WTC11 (cell line): ENCODE data around the gene P2RX1. TPM values are rescaled to one million over a fixed set of nuclear protein-coding genes. Genes with fewer than 3 reads are reported as not detected.

Experiments used
- ATAC-seq: fragments of 200-7000 bp; cut with Tn5 transposase; 2 replicates; pipeline ENCODE4 v1.10.0; 2021; ENCODE audit warnings: mild to moderate bottlenecking, moderate library complexity
- CTCF ChIA-PET: fragments of 300-600 bp; sonication (Branson Sonifier 250); formaldehyde crosslinking; loops from one replicate; lab custom pipeline; 2021; ENCODE audit warnings: antibody characterized with exemption; lab: Charles Lee
- POLR2A ChIA-PET: fragments of 350-600 bp; sonication (Branson Sonifier 250); formaldehyde crosslinking; loops from one replicate; lab custom pipeline; 2021; ENCODE audit warnings: antibody characterized with exemption; lab: Charles Lee
- DNase-seq: peaks from one replicate; pipeline ENCODE4 v3.0.0; 2021; ENCODE audit warnings: low spot score
- H3K27ac Mint-ChIP-seq: 2 replicates; pipeline ENCODE4 v1.8.0; 2021; ENCODE audit warnings: mixed read lengths
- H3K27me3 Mint-ChIP-seq: 2 replicates; pipeline ENCODE4 v1.8.0; 2021; ENCODE audit warnings: low read depth, mild to moderate bottlenecking, moderate library complexity, mixed read lengths
- H3K36me3 Mint-ChIP-seq: 2 replicates; pipeline ENCODE4 v1.8.0; 2021; ENCODE audit warnings: mixed read lengths
- H3K4me1 Mint-ChIP-seq: 2 replicates; pipeline ENCODE4 v1.8.0; 2022; ENCODE audit warnings: mixed read lengths
- H3K4me3 Mint-ChIP-seq: 2 replicates; pipeline ENCODE4 v1.8.0; 2021; ENCODE audit warnings: mild to moderate bottlenecking, moderate library complexity, mixed read lengths
- H3K9me3 Mint-ChIP-seq: 2 replicates; pipeline ENCODE4 v1.8.0; 2021; ENCODE audit warnings: mixed read lengths
- ATF1 ChIP-seq: sonication (generic); formaldehyde crosslinking; IDR thresholded peaks from 2 replicates; pipeline ENCODE4 v1.8.1; 2023; ENCODE audit warnings: mild to moderate bottlenecking, moderate library complexity, missing genetic modification reagents
- CREB1 ChIP-seq: sonication (generic); formaldehyde crosslinking; IDR thresholded peaks from 2 replicates; pipeline ENCODE4 v1.8.0; 2023; ENCODE audit warnings: mild to moderate bottlenecking, missing genetic modification reagents
- CREM ChIP-seq: sonication (generic); formaldehyde crosslinking; IDR thresholded peaks from 2 replicates; pipeline ENCODE4 v1.8.1; 2022; ENCODE audit warnings: mild to moderate bottlenecking, missing genetic modification reagents, moderate library complexity
- FOXJ3 ChIP-seq: sonication (generic); formaldehyde crosslinking; IDR thresholded peaks from 2 replicates; pipeline ENCODE4 v1.9.0; 2021; ENCODE audit warnings: missing genetic modification reagents, mild to moderate bottlenecking, borderline replicate concordance
- FOXP1 ChIP-seq: sonication (generic); formaldehyde crosslinking; IDR thresholded peaks from 2 replicates; pipeline ENCODE4 v1.8.0; 2022; ENCODE audit warnings: missing genetic modification reagents, mild to moderate bottlenecking, moderate library complexity, borderline replicate concordance
- GABPB1 ChIP-seq: sonication (generic); formaldehyde crosslinking; IDR thresholded peaks from 2 replicates; pipeline ENCODE4 v1.8.1; 2023; ENCODE audit warnings: mild to moderate bottlenecking, missing genetic modification reagents
- MLX ChIP-seq: sonication (generic); formaldehyde crosslinking; IDR thresholded peaks from 2 replicates; pipeline ENCODE4 v1.8.1; 2023; ENCODE audit warnings: mild to moderate bottlenecking, missing genetic modification reagents, moderate library complexity
- MYBL2 ChIP-seq: sonication (generic); formaldehyde crosslinking; IDR thresholded peaks from 2 replicates; pipeline ENCODE4 v1.8.1; 2023; ENCODE audit warnings: mild to moderate bottlenecking, moderate library complexity, missing genetic modification reagents
- NFATC4 ChIP-seq: fragments of 250-450 bp; sonication (Bioruptor Pico); IDR thresholded peaks from 2 replicates; pipeline ENCODE4 v1.9.0; 2021; ENCODE audit warnings: mild to moderate bottlenecking
- NFYB ChIP-seq: sonication (generic); formaldehyde crosslinking; conservative IDR thresholded peaks from 2 replicates; pipeline ENCODE4 v1.8.0; 2022; ENCODE audit warnings: low read depth, missing genetic modification reagents
- NR2C2 ChIP-seq: sonication (generic); formaldehyde crosslinking; IDR thresholded peaks from 2 replicates; pipeline ENCODE4 v1.8.0; 2022; ENCODE audit warnings: mild to moderate bottlenecking, missing genetic modification reagents
- RORB ChIP-seq: fragments of 250-450 bp; sonication (Bioruptor Pico); IDR thresholded peaks from 2 replicates; pipeline ENCODE4 v1.9.0; 2021; ENCODE audit warnings: mild to moderate bottlenecking
- SMAD4 ChIP-seq: sonication (generic); formaldehyde crosslinking; IDR thresholded peaks from 2 replicates; pipeline ENCODE4 v1.8.0; 2022; ENCODE audit warnings: mild to moderate bottlenecking, missing genetic modification reagents
- ZNF423 ChIP-seq: fragments of 250-450 bp; sonication (Bioruptor Pico); IDR thresholded peaks from 2 replicates; pipeline ENCODE4 v2.1.2; 2022; ENCODE audit warnings: mild to moderate bottlenecking, moderate library complexity
- ZSCAN18 ChIP-seq: fragments of 250-450 bp; sonication (Bioruptor Pico); IDR thresholded peaks from 2 replicates; pipeline ENCODE4 v2.1.2; 2022; ENCODE audit warnings: mild to moderate bottlenecking, moderate library complexity
- total RNA-seq: library from RNA; stranded (reverse); gene quantifications from 3 replicates; pipeline ENCODE4 v1.2.3, GENCODE V29; 2021
- TF ChIP-seq, protein P1 (sequence below): sonication (generic); formaldehyde crosslinking; IDR thresholded peaks from 2 replicates; pipeline ENCODE4 v1.8.1; 2023; ENCODE audit warnings: mild to moderate bottlenecking, missing genetic modification reagents, moderate library complexity
- TF ChIP-seq, protein P2 (sequence below): sonication (generic); formaldehyde crosslinking; IDR thresholded peaks from 2 replicates; pipeline ENCODE4 v1.8.1; 2023; ENCODE audit warnings: mild to moderate bottlenecking, missing genetic modification reagents
- TF ChIP-seq, protein P3 (sequence below): sonication (generic); formaldehyde crosslinking; IDR thresholded peaks from 2 replicates; pipeline ENCODE4 v1.8.0; 2022; ENCODE audit warnings: mild to moderate bottlenecking, missing genetic modification reagents
- TF ChIP-seq, protein P4 (sequence below): sonication (generic); formaldehyde crosslinking; IDR thresholded peaks from 2 replicates; pipeline ENCODE4 v1.8.0; 2022; ENCODE audit warnings: mild to moderate bottlenecking, missing genetic modification reagents

The P2RX1 gene
- total RNA-seq, 1 experiment from 2014 or later: 0.07 TPM

GRCh38 chr17:3870871-3871306 is 45.4 kb downstream of the P2RX1 start:
- no peaks in the 10 kb centered on the region for H3K27me3 Mint-ChIP-seq
- CTCF ChIA-PET: no interaction called here
- ATAC-seq (no peak), DNase-seq (no peak)
- no peak overlapping the region for H3K4me3 Mint-ChIP-seq
- H3K27ac Mint-ChIP-seq: peak overlapping the region; percentile 72; the same call in 1 of the 2 replicates
- H3K36me3 Mint-ChIP-seq: peaks cover 16% of the 10 kb centered on the region
- POLR2A ChIA-PET: no interaction called here
- H3K4me1 Mint-ChIP-seq: no peaks in the 10 kb centered on the region
- no peaks in the 10 kb centered on the region for H3K9me3 Mint-ChIP-seq
- TF ChIP-seq, protein P1, sequence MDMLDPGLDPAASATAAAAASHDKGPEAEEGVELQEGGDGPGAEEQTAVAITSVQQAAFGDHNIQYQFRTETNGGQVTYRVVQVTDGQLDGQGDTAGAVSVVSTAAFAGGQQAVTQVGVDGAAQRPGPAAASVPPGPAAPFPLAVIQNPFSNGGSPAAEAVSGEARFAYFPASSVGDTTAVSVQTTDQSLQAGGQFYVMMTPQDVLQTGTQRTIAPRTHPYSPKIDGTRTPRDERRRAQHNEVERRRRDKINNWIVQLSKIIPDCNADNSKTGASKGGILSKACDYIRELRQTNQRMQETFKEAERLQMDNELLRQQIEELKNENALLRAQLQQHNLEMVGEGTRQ (CRISPR knock-in tag): no peak

- Mint-ChIP-seq H3K36me3 (peaks cover 4% of the 10 kb centered on the region; the same call in 1 of the 2 replicates), H3K4me1 (no peaks in the 10 kb centered on the region), H3K27ac (peak overlapping the region; percentile 39; the same call in 1 of the 2 replicates), H3K4me3 (no peak overlapping the region), H3K9me3 (no peaks in the 10 kb centered on the region), H3K27me3 (no peaks in the 10 kb centered on the region)
- no peak for DNase-seq
- ATAC-seq: no peak
- CTCF ChIA-PET: interaction anchor here (1.4 kb wide), 1 partner anchor 21 kb away, joined by 6 read pairs; the partner anchor contains the start of gene NCBP3
- POLR2A ChIA-PET: no interaction called here
- no peak for TF ChIP-seq NR2C2 (CRISPR knock-in tag)
- no peak for TF ChIP-seq ZNF423
- TF ChIP-seq CREB1 (CRISPR knock-in tag): no peak
- TF ChIP-seq MYBL2 (CRISPR knock-in tag): no peak
Observed at GRCh38 chr17:3867606-3868005, 48.7 kb downstream of the P2RX1 start.

DNA sequence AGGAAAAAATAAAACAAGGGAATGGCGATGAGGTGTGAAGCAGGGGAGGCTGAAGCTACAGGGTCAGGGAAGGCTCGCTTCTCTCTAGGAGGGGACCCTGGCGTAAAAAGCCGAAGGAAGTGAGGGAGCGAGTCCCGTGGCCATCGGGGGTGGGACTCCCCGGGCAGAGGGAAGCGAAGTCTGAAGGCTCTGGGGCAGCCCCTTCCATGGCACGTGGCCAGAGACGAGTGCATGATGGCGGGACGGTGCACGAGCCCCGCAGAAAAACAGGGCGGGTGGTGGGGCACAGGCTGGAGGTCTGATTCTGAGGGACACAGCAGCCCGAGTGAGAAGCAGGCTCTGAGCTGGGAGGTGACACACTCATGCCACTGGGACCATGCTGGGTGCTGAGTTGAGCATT is 49.2 kb downstream of the P2RX1 start:
- ATAC-seq: no peak
- Mint-ChIP-seq H3K27me3 (no peaks in the 10 kb centered on the region), H3K4me1 (no peaks in the 10 kb centered on the region), H3K9me3 (no peaks in the 10 kb centered on the region), H3K27ac (peak overlapping the region; percentile 39), H3K36me3 (peaks cover 4% of the 10 kb centered on the region; the same call in 1 of the 2 replicates), H3K4me3 (no peak overlapping the region)
- DNase-seq: no peak
- ChIA-PET POLR2A (no interaction called here), CTCF (interaction anchor here (1.2 to 1.4 kb wide), 2 partner anchors 21 to 40 kb away, joined by 4 to 6 read pairs; partner anchors contain the start of gene NCBP3)
- TF ChIP-seq, protein P2, sequence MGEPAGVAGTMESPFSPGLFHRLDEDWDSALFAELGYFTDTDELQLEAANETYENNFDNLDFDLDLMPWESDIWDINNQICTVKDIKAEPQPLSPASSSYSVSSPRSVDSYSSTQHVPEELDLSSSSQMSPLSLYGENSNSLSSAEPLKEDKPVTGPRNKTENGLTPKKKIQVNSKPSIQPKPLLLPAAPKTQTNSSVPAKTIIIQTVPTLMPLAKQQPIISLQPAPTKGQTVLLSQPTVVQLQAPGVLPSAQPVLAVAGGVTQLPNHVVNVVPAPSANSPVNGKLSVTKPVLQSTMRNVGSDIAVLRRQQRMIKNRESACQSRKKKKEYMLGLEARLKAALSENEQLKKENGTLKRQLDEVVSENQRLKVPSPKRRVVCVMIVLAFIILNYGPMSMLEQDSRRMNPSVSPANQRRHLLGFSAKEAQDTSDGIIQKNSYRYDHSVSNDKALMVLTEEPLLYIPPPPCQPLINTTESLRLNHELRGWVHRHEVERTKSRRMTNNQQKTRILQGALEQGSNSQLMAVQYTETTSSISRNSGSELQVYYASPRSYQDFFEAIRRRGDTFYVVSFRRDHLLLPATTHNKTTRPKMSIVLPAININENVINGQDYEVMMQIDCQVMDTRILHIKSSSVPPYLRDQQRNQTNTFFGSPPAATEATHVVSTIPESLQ: no peak
- TF ChIP-seq FOXP1 (CRISPR knock-in tag): no peak

GRCh38 chr17:3866276-3866675 is 50.0 kb downstream of the P2RX1 start:
- DNase-seq: no peak
- CTCF ChIA-PET: interaction anchor here (1.2 to 1.4 kb wide), 2 partner anchors 20 to 41 kb away, joined by 4 to 6 read pairs; partner anchors contain the start of gene NCBP3

More at GRCh38 chr17:3866276-3866675, 50.0 kb downstream of the P2RX1 start:
- Mint-ChIP-seq H3K9me3 (no peaks in the 10 kb centered on the region), H3K27me3 (no peaks in the 10 kb centered on the region), H3K4me1 (no peaks in the 10 kb centered on the region), H3K4me3 (no peak overlapping the region), H3K27ac (no peak overlapping the region), H3K36me3 (peaks cover 5% of the 10 kb centered on the region; the same call in 1 of the 2 replicates)
- no peak for ATAC-seq
- POLR2A ChIA-PET: no interaction called here
- TF ChIP-seq NFYB (CRISPR knock-in tag) (no peak), ATF1 (no peak), FOXJ3 (CRISPR knock-in tag) (no peak), RORB (no peak), NFATC4 (CRISPR knock-in tag) (no peak), ZSCAN18 (CRISPR knock-in tag) (no peak), MLX (CRISPR knock-in tag) (no peak), GABPB1 (CRISPR knock-in tag) (no peak), CREM (CRISPR knock-in tag) (no peak), SMAD4 (no peak)
- TF ChIP-seq, protein P3, sequence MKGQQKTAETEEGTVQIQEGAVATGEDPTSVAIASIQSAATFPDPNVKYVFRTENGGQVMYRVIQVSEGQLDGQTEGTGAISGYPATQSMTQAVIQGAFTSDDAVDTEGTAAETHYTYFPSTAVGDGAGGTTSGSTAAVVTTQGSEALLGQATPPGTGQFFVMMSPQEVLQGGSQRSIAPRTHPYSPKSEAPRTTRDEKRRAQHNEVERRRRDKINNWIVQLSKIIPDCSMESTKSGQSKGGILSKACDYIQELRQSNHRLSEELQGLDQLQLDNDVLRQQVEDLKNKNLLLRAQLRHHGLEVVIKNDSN (CRISPR knock-in tag): no peak
- TF ChIP-seq, protein P4, sequence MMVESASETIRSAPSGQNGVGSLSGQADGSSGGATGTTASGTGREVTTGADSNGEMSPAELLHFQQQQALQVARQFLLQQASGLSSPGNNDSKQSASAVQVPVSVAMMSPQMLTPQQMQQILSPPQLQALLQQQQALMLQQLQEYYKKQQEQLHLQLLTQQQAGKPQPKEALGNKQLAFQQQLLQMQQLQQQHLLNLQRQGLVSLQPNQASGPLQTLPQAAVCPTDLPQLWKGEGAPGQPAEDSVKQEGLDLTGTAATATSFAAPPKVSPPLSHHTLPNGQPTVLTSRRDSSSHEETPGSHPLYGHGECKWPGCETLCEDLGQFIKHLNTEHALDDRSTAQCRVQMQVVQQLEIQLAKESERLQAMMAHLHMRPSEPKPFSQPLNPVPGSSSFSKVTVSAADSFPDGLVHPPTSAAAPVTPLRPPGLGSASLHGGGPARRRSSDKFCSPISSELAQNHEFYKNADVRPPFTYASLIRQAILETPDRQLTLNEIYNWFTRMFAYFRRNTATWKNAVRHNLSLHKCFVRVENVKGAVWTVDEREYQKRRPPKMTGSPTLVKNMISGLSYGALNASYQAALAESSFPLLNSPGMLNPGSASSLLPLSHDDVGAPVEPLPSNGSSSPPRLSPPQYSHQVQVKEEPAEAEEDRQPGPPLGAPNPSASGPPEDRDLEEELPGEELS (CRISPR knock-in tag): no peak
- TF ChIP-seq, protein P1 (CRISPR knock-in tag): no peak
- TF ChIP-seq, all 79 proteins: peak for 0
